ENCODE measurements around the gene POLQ. TPM values are rescaled to one million over a fixed set of nuclear protein-coding genes. Genes with fewer than 3 reads are reported as not detected.

Gene POLQ
- total RNA-seq, 1 donor from 2014 or later, result 1.2 TPM

Other genes with a start within 250 kb of the POLQ start
- not detected in 2 replicates for gene ARGFX, start 22.0 kb upstream of the POLQ start, total RNA-seq
- gene FBXO40, start 47.4 kb upstream of the POLQ start, total RNA-seq, result not detected in 2 replicates
- 0.57 TPM in 1 of 2 replicates, not detected in the other for gene HCLS1, start 114.9 kb upstream of the POLQ start, total RNA-seq
- 60.5 and 71.9 TPM in 2 replicates for gene GOLGB1, start 203.8 kb upstream of the POLQ start, total RNA-seq